Naive thymus-derived CD4-positive, alpha-beta T cell (primary cell): Measurements from ENCODE around the gene MAPK8IP2. TPM values are rescaled to one million over a fixed set of nuclear protein-coding genes. Genes with fewer than 3 reads are reported as not detected.
"Not testable (repeated sequence)": the region's sequence is repeated elsewhere in the genome, so short reads cannot be mapped to it uniquely, and the experiment has no call there.

Source experiments
- ATAC-seq: fragments of 150-1000 bp; cut with Tn5 transposase; 2 replicates; pipeline ENCODE4 v1.10.0; 2021; ENCODE audit warnings: mild to moderate bottlenecking, moderate library complexity
- CTCF ChIA-PET: fragments of 350-600 bp; sonication (Branson Sonifier 250); formaldehyde crosslinking; loops from one replicate; lab custom pipeline; 2021; ENCODE audit warnings: antibody characterized with exemption; lab: Charles Lee
- POLR2A ChIA-PET: fragments of 350-600 bp; sonication (Branson Sonifier 250); formaldehyde crosslinking; loops from one replicate; lab custom pipeline; 2021; ENCODE audit warnings: antibody characterized with exemption, inconsistent platforms; lab: Charles Lee
- DNase-seq, 9 donors: peaks; one replicate each; pipeline versions ENCODE4 v3.0.0 to v3.0.0-alpha.2; 2020 to 2022; ENCODE audit warnings: mixed read lengths in 1 of 9
- H3K27ac ChIP-seq: one replicate; pipeline ENCODE4 v1.7.0; 2013; ENCODE audit warnings: mild to moderate bottlenecking, low read depth, low read length, moderate library complexity
- H3K27me3 ChIP-seq, 2 donors: one replicate each; pipeline ENCODE4 v1.7.0; 2013; ENCODE audit warnings: low read length in 2 of 2, mild to moderate bottlenecking in 2 of 2, moderate library complexity in 2 of 2; ENCODE audit not compliant: control insufficient read depth in 2 of 2, insufficient read depth in 2 of 2
- H3K36me3 ChIP-seq, 3 experiments: 1 replicate in 2 of 3; 2 replicates in 1 of 3; pipeline ENCODE4 v1.7.0; 2013; ENCODE audit warnings: low read length in 3 of 3, mild to moderate bottlenecking in 3 of 3, moderate library complexity in 1 of 3; ENCODE audit not compliant: insufficient read depth in 3 of 3, control insufficient read depth in 2 of 3
- H3K4me1 ChIP-seq, 2 donors: one replicate each; pipeline ENCODE4 v1.7.0; 2013; ENCODE audit warnings: low read length in 2 of 2, mild to moderate bottlenecking in 2 of 2, moderate library complexity in 1 of 2; ENCODE audit not compliant: control insufficient read depth in 2 of 2, insufficient read depth in 2 of 2
- H3K4me3 ChIP-seq: 2 replicates; pipeline ENCODE4 v1.7.0; 2013; ENCODE audit warnings: mild to moderate bottlenecking, low read length
- H3K9me3 ChIP-seq, 3 experiments: 1 replicate in 2 of 3; 2 replicates in 1 of 3; pipeline ENCODE4 v1.7.0; 2013; ENCODE audit warnings: low read length in 3 of 3; ENCODE audit not compliant: control insufficient read depth in 2 of 3
- H3K27ac Mint-ChIP-seq, 9 donors: one replicate each; pipeline ENCODE4 v1.8.0; 2020 to 2022; ENCODE audit warnings: mixed read lengths in 9 of 9, mild to moderate bottlenecking in 8 of 9, moderate library complexity in 5 of 9, inconsistent platforms in 2 of 9
- H3K27me3 Mint-ChIP-seq, 5 donors: one replicate each; pipeline ENCODE4 v1.8.0; 2021 to 2022; ENCODE audit warnings: mixed read lengths in 5 of 5, mild to moderate bottlenecking in 1 of 5
- H3K36me3 Mint-ChIP-seq, 5 donors: one replicate each; pipeline ENCODE4 v1.8.0; 2020 to 2022; ENCODE audit warnings: mixed read lengths in 5 of 5, mild to moderate bottlenecking in 3 of 5, inconsistent platforms in 1 of 5
- H3K4me1 Mint-ChIP-seq, 7 donors: one replicate each; pipeline ENCODE4 v1.8.0; 2020 to 2022; ENCODE audit warnings: mixed read lengths in 7 of 7, mild to moderate bottlenecking in 3 of 7, inconsistent platforms in 1 of 7
- H3K4me3 Mint-ChIP-seq, 10 donors: one replicate each; pipeline ENCODE4 v1.8.0; 2020 to 2022; ENCODE audit warnings: mild to moderate bottlenecking in 10 of 10, mixed read lengths in 10 of 10, moderate library complexity in 6 of 10, inconsistent platforms in 2 of 10
- H3K9me3 Mint-ChIP-seq, 11 donors: one replicate each; pipeline ENCODE4 v1.8.0; 2020 to 2022; ENCODE audit warnings: mixed read lengths in 11 of 11, mild to moderate bottlenecking in 4 of 11, inconsistent platforms in 1 of 11, moderate library complexity in 1 of 11
- intact Hi-C, 2 donors: fragments of 100-400 bp; cut with micrococcal nuclease; formaldehyde crosslinking; loops; one replicate each; pipeline ENCODE4 v1.15.1; 2023
- polyA plus RNA-seq, 2 donors: library from polyadenylated mRNA; unstranded; fragments of 300-500 nt; fragmentation: Illumina TruSeq; gene quantifications; one replicate each; pipeline ENCODE4 v1.2.3, GENCODE V29; 2021
- total RNA-seq, 6 experiments: library from RNA in 5 of 6; stranded (reverse) in 5 of 6; gene quantifications; 1 replicate in 5 of 6; 2 replicates in 1 of 6; pipeline ENCODE4 v1.2.3 and lab custom pipeline; 2021 to 2026

Gene MAPK8IP2
- total and polyA plus RNA-seq, 7 experiments from 2014 or later = 0.24 to 0.64 (median 0.38) TPM; not detected in 2

DNA sequence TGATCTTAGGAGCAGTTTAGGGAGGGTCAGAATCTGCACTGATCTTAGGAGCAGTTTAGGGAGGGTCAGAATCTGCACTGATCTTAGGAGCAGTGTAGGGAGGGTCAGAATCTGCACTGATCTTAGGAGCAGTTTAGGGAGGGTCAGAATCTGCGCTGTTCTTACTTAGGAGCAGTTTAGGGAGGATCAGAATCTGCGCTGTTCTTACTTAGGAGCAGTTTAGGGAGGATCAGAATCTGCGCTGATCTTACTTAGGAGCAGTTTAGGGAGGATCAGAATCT is 43.2 kb downstream of the MAPK8IP2 start:
- H3K4me3 Mint-ChIP-seq, H3K4me3 ChIP-seq, POLR2A ChIA-PET, ATAC-seq, H3K36me3 Mint-ChIP-seq, H3K4me1 ChIP-seq, H3K27me3 ChIP-seq, CTCF ChIA-PET, H3K27ac Mint-ChIP-seq, H3K4me1 Mint-ChIP-seq, H3K9me3 ChIP-seq, intact Hi-C loops, H3K36me3 ChIP-seq, H3K27ac ChIP-seq, DNase-seq, H3K9me3 Mint-ChIP-seq: not testable (repeated sequence)
- H3K27me3 Mint-ChIP-seq = peaks cover 0 to 24% (median 13%) of the 10 kb centered on the region in 5 donors

DNA sequence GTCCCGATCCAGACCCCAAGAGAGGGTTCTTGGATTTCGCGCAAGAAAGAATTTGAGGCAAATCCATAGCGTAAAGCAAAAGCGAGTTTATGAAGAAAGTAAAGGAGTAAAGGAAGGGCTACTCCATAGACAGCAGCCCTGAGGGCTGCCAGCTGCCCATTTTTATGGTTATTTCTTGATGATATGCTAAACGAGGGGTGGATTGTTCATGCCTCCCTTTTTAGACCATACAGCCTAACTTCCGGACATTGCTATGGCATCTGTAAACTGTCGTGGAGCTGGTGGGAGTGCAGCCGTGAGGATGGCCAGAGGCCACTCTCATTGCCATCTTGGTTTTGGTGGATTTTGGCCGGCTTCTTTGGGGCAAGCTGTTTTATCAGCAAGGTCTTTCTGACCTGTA is 52.7 kb downstream of the MAPK8IP2 start:
- Mint-ChIP-seq H3K4me3 (no peak overlapping the region), H3K36me3 (peaks cover 0 to 2% (median 0%) of the 10 kb centered on the region in 5 donors), H3K4me1 (no peaks in the 10 kb centered on the region), H3K27ac (no peak overlapping the region), H3K9me3 (peaks cover 0 to 12% (median 4%) of the 10 kb centered on the region in 11 donors), H3K27me3 (peaks cover 0 to 6% (median 2%) of the 10 kb centered on the region in 5 donors)
- Histone ChIP-seq H3K9me3 (no peaks in the 10 kb centered on the region), H3K27ac (no peak overlapping the region), H3K36me3 (no peaks in the 10 kb centered on the region), H3K27me3 (no peaks in the 10 kb centered on the region), H3K4me1 (no peaks in the 10 kb centered on the region), H3K4me3 (no peak overlapping the region)
- POLR2A ChIA-PET = no interaction called here
- no peak for ATAC-seq
- intact Hi-C loops = no loop called here
- no peak for DNase-seq
- CTCF ChIA-PET = no interaction called here

DNA sequence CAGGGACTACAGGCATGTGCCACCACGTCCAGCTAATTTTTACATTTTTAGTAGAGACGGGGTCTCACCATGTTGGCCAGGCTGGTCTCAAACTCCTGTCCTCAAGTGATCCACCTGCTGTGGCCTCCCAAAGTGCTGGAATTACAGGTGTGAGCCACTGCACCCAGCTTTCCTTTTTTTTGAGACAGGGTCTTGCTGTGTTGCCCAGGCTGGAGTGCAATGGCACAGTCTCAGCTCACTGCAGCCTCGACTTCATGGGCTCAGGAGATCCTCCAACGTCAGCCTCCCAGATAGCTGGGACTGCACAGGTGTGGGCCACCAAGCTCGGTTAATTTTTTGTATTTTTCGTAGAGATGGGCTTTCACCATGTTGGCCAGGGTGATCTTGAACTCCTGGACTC is 54.1 kb downstream of the MAPK8IP2 start:
- DNase-seq, H3K36me3 Mint-ChIP-seq, H3K4me1 ChIP-seq, H3K27me3 Mint-ChIP-seq, H3K36me3 ChIP-seq, H3K4me1 Mint-ChIP-seq, H3K9me3 ChIP-seq, H3K27ac ChIP-seq, H3K4me3 ChIP-seq, H3K9me3 Mint-ChIP-seq, ATAC-seq, H3K4me3 Mint-ChIP-seq, H3K27ac Mint-ChIP-seq, H3K27me3 ChIP-seq, POLR2A ChIA-PET, intact Hi-C loops, CTCF ChIA-PET: not testable (repeated sequence)

DNA sequence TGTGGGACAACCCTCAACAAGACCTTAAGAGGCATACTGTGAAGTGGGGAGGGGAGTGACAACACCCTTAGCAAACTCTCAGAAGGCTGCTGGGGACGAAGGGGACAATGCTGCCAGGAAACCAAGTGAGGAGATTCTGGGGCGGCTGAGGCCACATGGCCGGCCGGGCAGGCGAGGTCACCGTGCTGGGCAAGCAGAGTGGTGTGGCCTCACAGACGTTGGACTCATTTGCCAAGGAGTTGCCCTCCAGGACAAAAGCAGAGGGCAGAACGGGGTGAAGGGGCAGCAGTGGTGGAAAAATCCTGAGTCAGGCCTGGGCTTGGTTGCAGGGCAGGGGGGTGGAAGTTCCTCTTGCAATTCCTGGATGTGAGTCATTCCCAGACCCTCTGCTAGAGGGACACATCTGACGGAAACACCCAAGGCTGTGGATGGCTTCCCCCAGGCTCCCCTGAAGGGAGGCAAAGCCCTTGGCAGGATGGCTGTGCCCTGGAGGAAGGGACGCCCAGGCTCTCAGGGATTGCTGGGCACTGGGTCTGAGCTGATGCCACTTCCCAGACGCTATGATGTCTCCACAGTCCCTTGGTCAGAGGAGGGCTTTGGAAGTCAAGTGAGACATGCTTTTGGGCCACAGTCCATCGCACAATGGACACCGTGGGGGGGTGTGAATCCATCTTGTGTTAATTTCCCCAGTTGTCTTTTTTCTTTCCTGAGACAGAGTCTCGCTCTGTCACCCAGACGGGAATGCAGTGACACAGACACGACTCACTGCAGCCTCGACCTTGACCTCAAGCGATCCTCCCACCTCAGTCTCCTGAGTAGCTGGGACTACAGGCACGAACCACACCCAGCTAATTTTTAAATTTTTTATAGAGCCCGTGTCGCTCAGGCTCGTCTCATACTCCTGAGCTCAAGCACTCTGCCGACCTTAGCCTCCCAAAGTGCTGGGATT is 55.8 kb downstream of the MAPK8IP2 start:
- no peaks in the 10 kb centered on the region for H3K4me1 ChIP-seq
- no peak overlapping the region for H3K27ac Mint-ChIP-seq
- no peaks in the 10 kb centered on the region for H3K27me3 ChIP-seq
- H3K4me3 ChIP-seq = no peak overlapping the region
- no peaks in the 10 kb centered on the region for H3K36me3 ChIP-seq
- ATAC-seq = no peak
- H3K9me3 ChIP-seq = no peaks in the 10 kb centered on the region
- CTCF ChIA-PET = no interaction called here
- no peaks in the 10 kb centered on the region for H3K4me1 Mint-ChIP-seq
- H3K4me3 Mint-ChIP-seq = no peak overlapping the region
- H3K27ac ChIP-seq = no peak overlapping the region
- peaks cover 0 to 4% (median 0%) of the 10 kb centered on the region in 5 donors for H3K36me3 Mint-ChIP-seq
- H3K9me3 Mint-ChIP-seq = no peaks in the 10 kb centered on the region
- DNase-seq = no peak
- POLR2A ChIA-PET = interaction anchor here (0.8 kb wide), 1 partner anchor 35 kb away, joined by 4 read pairs; no protein-coding TSS in a partner anchor
- intact Hi-C loops = no loop called here
- peaks cover 0 to 14% (median 9%) of the 10 kb centered on the region in 5 donors for H3K27me3 Mint-ChIP-seq

DNA sequence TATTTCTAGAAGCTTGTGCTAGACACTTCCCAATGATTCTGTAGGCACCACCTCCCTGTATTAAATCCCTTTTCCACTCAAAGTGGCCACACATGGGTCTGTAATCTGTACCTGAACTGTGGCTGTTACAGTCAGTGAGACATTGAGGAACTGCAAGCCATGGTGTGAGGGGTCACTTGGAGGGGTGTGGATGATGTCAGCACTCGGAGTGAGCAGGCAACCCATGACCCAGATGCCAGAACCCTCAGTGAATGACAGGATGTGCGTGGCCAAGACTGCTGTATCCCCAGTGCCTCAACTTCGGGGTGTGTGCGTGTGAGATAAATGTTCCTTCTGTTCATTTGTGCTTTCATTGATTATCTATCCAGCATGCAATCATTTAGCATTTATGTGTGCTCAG is 57.3 kb downstream of the MAPK8IP2 start:
- peaks cover 0 to 4% (median 0%) of the 10 kb centered on the region in 5 donors for H3K36me3 Mint-ChIP-seq
- ChIA-PET CTCF (no interaction called here), POLR2A (no interaction called here)
- no peak overlapping the region for H3K27ac ChIP-seq
- H3K9me3 Mint-ChIP-seq = no peaks in the 10 kb centered on the region
- no peaks in the 10 kb centered on the region for H3K4me1 Mint-ChIP-seq
- intact Hi-C loops = no loop called here
- H3K36me3 ChIP-seq = no peaks in the 10 kb centered on the region
- no peak for ATAC-seq
- H3K4me3 ChIP-seq = no peak overlapping the region
- DNase-seq = no peak
- peaks cover 0 to 16% (median 11%) of the 10 kb centered on the region in 5 donors for H3K27me3 Mint-ChIP-seq
- H3K4me3 Mint-ChIP-seq = no peak overlapping the region
- H3K4me1 ChIP-seq = no peaks in the 10 kb centered on the region
- H3K27ac Mint-ChIP-seq = no peak overlapping the region
- no peaks in the 10 kb centered on the region for H3K27me3 ChIP-seq
- no peaks in the 10 kb centered on the region for H3K9me3 ChIP-seq

DNA sequence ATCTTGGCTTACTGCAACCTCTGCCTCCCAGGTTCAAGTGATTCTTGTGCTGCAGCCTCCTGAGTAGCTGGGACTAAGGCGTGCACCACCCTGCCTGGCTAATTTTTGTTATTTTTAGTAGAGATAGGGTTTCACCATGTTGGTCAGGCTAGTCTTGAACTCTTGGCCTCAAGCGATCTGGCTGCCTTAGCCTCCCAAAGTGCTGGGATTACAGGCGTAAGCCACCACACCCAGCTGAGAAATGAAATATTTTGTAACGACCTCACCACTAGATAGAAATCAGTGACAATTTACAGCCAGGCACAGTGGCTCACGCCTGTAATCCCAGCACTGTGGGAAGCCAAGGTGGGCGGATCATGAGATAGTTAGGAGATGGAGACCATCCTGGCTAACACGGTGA is 59.1 kb downstream of the MAPK8IP2 start:
- DNase-seq, H3K9me3 ChIP-seq, H3K27ac ChIP-seq, H3K36me3 ChIP-seq, H3K4me1 Mint-ChIP-seq, POLR2A ChIA-PET, H3K27ac Mint-ChIP-seq, H3K4me3 ChIP-seq, ATAC-seq, H3K36me3 Mint-ChIP-seq, H3K27me3 ChIP-seq, H3K9me3 Mint-ChIP-seq, intact Hi-C loops, H3K4me1 ChIP-seq, CTCF ChIA-PET, H3K4me3 Mint-ChIP-seq: not testable (repeated sequence)
- H3K27me3 Mint-ChIP-seq = peaks cover 0 to 18% (median 12%) of the 10 kb centered on the region in 5 donors

DNA sequence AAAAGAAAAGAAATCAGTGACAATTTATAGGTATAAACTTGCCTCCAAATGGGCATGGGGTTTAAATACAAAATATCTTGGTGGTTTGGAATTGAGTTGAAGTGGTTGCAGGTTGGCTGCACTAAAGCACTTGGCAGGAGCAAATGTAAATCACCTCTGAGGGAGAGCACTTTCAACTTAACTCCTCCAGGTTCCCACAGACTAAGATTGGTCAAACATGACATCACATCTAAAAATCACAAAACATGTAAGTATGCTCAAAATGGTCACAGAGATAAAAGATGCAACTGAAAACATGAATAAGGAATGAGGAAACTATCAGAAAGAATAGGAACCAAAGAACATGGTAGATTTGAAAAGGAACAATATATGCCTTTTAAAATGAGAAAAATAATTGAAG is 59.7 kb downstream of the MAPK8IP2 start:
- no peaks in the 10 kb centered on the region for H3K9me3 Mint-ChIP-seq
- H3K36me3 Mint-ChIP-seq = peaks cover 0 to 4% (median 0%) of the 10 kb centered on the region in 5 donors
- DNase-seq = no peak
- no peak overlapping the region for H3K27ac Mint-ChIP-seq
- no peak for ATAC-seq
- no peaks in the 10 kb centered on the region for H3K9me3 ChIP-seq
- H3K27me3 ChIP-seq = no peaks in the 10 kb centered on the region
- H3K36me3 ChIP-seq = no peaks in the 10 kb centered on the region
- no peak overlapping the region for H3K4me3 Mint-ChIP-seq
- H3K27me3 Mint-ChIP-seq = peaks cover 0 to 18% (median 12%) of the 10 kb centered on the region in 5 donors
- POLR2A ChIA-PET = no interaction called here
- H3K27ac ChIP-seq = no peak overlapping the region
- no peaks in the 10 kb centered on the region for H3K4me1 Mint-ChIP-seq
- intact Hi-C loops = no loop called here
- H3K4me1 ChIP-seq = no peaks in the 10 kb centered on the region
- CTCF ChIA-PET = no interaction called here
- H3K4me3 ChIP-seq = no peak overlapping the region
